DOHH2 (cell line): ENCODE data around the gene TNFSF8.

Experiments
- CTCF ChIP-seq: fragments of 200-600 bp; sonication (generic); IDR thresholded peaks from one replicate; pipeline ENCODE4 v1.5.1; 2014; ENCODE audit warnings: antibody characterized with exemption, mild to moderate bottlenecking, low read depth, low read length; ENCODE audit not compliant: poor library complexity, severe bottlenecking
- EZH2phosphoT487 ChIP-seq: fragments of 200-600 bp; sonication (generic); IDR thresholded peaks from 2 replicates; pipeline ENCODE4 v1.6.1; 2017; ENCODE audit warnings: borderline replicate concordance, mild to moderate bottlenecking, antibody characterized with exemption, low read length, moderate library complexity, mixed read lengths

- TF ChIP-seq CTCF = no peak
- TF ChIP-seq EZH2phosphoT487 = no peak
Observed at GRCh38 chr9:114902786-114903524, 27.4 kb downstream of the TNFSF8 start.
